ENCODE data around the gene B2M. TPM values are rescaled to one million over a fixed set of nuclear protein-coding genes. Genes with fewer than 3 reads are reported as not detected.

Gene B2M
- total and polyA plus RNA-seq, 2 of the 8 experiments (the other 6 are each of a cell fraction or from before 2014, with no cell fraction given), result 78.9 to 907 TPM

DNA sequence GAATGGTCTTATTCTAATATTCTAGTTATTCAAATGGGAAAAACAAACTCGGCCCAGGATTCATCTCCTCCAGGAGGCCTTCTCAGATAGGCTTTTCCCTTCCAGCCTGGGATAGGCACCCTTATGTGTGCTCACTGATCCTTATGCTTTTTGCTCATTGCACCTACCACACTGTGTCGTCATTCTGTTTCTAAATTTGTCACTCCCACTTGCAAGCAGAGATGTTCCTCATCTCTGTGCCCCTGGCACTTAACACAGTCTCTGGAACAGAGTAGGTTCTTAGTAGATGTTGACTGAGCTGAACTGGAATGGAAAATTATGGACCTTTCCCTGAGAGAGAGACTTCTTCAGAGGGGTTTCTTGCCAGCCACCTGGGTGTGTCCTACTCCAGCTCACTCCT, 29.1 kb upstream of the B2M start:
- ChIA-PET CTCF (ENCODE audit: partially characterized antibody) (interaction anchor here (0.5 to 2.2 kb wide), 8 partner anchors 8 to 169 kb away, joined by 3 to 15 read pairs (median 4); partner anchors contain the start of genes SPG11 and TRIM69), POLR2A (ENCODE audit: partially characterized antibody) (interaction anchor here (1.0 to 2.3 kb wide), 2 partner anchors 9 to 19 kb away, joined by 3 to 9 read pairs; partner anchors contain the start of gene SPG11)
- Histone ChIP-seq H3K9ac (replicated peaks in 1 of 4; ENCODE audit: extremely low read depth in 1 of 4, low read depth in 3 of 4, low read length in 3 of 4) (no peak overlapping the region), H4K20me1 (replicated peaks in 1 of 2; ENCODE audit: control insufficient read depth in 1 of 2, insufficient read depth in 2 of 2, low read length in 2 of 2) (no peaks in the 10 kb centered on the region), H2BK120ac (replicated peaks; ENCODE audit: low read depth, low read length) (no peak overlapping the region), H3K27me3 (replicated peaks in 1 of 4; ENCODE audit: control insufficient read depth in 3 of 4, extremely low read depth in 1 of 4, insufficient read depth in 3 of 4, low read length in 3 of 4) (no peaks in the 10 kb centered on the region), H3K79me1 (ENCODE audit: low read depth, low read length) (no peaks in the 10 kb centered on the region), H4K5ac (ENCODE audit: insufficient read length, low read depth, low read length) (no peak overlapping the region), H3K27ac (ENCODE audit: low read depth, low read length) (no peak overlapping the region), H2BK15ac (ENCODE audit: low read length) (no peak overlapping the region), H3K9me3 (ENCODE audit: insufficient read depth in 2 of 2, low read depth in 1 of 2, low read length in 1 of 2) (no peaks in the 10 kb centered on the region), H4K8ac (ENCODE audit: extremely low read depth, insufficient read depth, low read length) (no peak overlapping the region), H3K4me2 (ENCODE audit: insufficient read depth in 1 of 2, low read depth in 2 of 2, low read length in 2 of 2) (no peak overlapping the region), H3K4me1 (replicated peaks in 1 of 4; ENCODE audit: control insufficient read depth in 3 of 4, insufficient read depth in 4 of 4, low read length in 3 of 4) (peaks cover 0 to 8% (median 5%) of the 10 kb centered on the region in 4 experiments; a peak in 5 of 7 replicates), H3K79me2 (ENCODE audit: control insufficient read depth in 1 of 2, insufficient read depth in 2 of 2, low read length in 2 of 2) (no peaks in the 10 kb centered on the region), H3K4me3 (ENCODE audit: extremely low read depth in 1 of 4, insufficient read depth in 2 of 4, low read depth in 3 of 4, low read length in 4 of 4) (no peak overlapping the region), H3K36me3 (ENCODE audit: control insufficient read depth in 2 of 4, insufficient read depth in 4 of 4, low read length in 3 of 4) (no peaks in the 10 kb centered on the region), H3K23me2 (ENCODE audit: low read depth, low read length) (no peaks in the 10 kb centered on the region), H4K91ac (replicated peaks; ENCODE audit: insufficient read length, low read length) (no peak overlapping the region), H3K18ac (ENCODE audit: extremely low read depth, low read length) (no peak overlapping the region; the same call in 1 of the 2 replicates), H3K23ac (ENCODE audit: insufficient read length) (no peak overlapping the region), H3K4ac (replicated peaks; ENCODE audit: insufficient read length, low read depth, low read length) (no peak overlapping the region), H3K56ac (replicated peaks; ENCODE audit: insufficient read length, low read depth, low read length) (no peak overlapping the region), H2BK20ac (ENCODE audit: low read length) (0 out of 2 replicates have a peak overlapping the region, but pooled peaks have one; percentile 4), H2AK5ac (ENCODE audit: low read depth, low read length) (peak overlapping the region; percentile 10; the same call in 1 of the 2 replicates), H2BK5ac (ENCODE audit: low read depth, low read length) (no peak overlapping the region), H2AFZ (ENCODE audit: low read length) (no peak overlapping the region), H3K14ac (ENCODE audit: insufficient read length) (no peak overlapping the region), H2BK12ac (ENCODE audit: low read depth, low read length) (peak overlapping the region; percentile 6; the same call in 1 of the 2 replicates)
- FAIRE-seq (no peak), DNase-seq (ENCODE audit: low read depth in 1 of 2, low spot score in 2 of 2) (no peak)
- 85% methylated on average over 2 of the region's 2 CpGs; no CpG with 5 or more reads in 1 of the 2 experiments for WGBS, 2 experiments (ENCODE audit: extremely low coverage in 1 of 2, insufficient coverage in 1 of 2, insufficient read length in 1 of 2, insufficient replicate concordance in 2 of 2, low coverage in 1 of 2, low lambda C conversion rate in 2 of 2, missing lambda C conversion rate in 1 of 2)
- TF ChIP-seq ASH2L (IDR thresholded peaks at IDR 0.05; ENCODE audit: low read length) (no peak), CHD2 (IDR thresholded peaks at IDR 0.05; ENCODE audit: low read length) (no peak), CBX5 (IDR thresholded peaks at IDR 0.05; ENCODE audit: low read depth, low read length) (no peak)

All from H1 (cell line).